HG02970 (cell line): ENCODE data around the gene HP1BP3.

ENCODE experiments used
- ATAC-seq: cut with Tn5 transposase; IDR thresholded peaks from one replicate; pipeline ENCODE4 v1.9.1; 2021; ENCODE audit warnings: mild to moderate bottlenecking, moderate library complexity, moderate number of reproducible peaks; ENCODE audit not compliant: unreplicated experiment, low FRiP score

The HP1BP3 gene

DNA sequence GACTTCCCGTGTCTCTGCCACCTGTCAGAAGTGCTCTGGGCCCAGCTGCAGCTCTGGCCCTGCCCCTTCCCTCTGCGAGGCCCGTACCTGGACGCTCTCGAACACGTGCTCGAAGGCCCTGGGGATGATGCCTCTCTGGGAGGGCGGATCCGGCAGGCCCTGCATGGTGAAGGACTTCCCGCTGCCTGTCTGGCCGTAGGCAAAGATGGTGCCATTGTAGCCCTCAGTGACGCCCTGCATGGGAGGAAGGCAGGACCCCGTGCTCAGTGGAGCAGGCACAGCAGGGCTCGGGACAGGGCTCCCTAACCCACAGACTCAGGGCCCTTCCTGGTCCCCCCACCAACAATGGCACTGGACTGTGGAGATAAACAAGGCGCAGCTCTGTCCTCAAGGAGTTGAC is 71.7 kb downstream of the HP1BP3 start:
- ATAC-seq = no peak

DNA sequence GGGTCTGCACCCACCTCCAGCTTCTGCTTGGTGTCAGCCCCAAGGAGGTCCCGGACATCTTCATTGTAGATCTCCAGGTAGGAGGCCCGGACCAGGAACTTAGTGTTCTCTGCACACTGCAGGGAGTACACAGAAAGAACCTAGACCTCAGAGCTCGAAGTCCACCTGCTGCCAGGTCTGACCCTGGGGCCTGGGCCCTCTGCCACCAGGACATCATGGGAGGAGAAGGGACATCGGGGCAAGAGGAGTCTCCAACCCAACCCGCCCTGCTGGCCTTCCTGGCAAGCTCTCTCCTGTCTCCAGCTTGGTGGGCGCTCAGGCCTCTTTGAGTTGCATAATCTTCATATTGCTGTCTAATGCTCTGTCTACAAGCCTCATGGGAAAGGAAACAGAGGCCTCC is 73.7 kb downstream of the HP1BP3 start:
- ATAC-seq = no peak

DNA sequence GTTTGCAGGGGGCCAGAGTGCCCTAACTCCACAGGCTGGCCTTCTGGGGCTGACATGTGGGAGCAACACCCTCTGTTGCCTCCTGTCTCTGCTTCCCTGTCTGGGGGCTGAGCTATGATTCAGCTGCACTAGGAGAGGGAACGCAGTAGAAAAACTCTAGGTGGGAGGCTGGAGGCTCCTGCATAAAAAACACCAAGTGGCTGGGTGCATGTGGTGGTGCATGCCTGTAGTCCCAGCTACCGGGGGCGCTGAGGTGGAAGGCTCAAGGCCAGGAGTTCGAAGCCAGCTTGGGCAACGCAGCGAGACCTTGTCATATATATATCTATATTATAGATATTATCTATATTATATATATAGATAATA is 74.9 kb downstream of the HP1BP3 start:
- ATAC-seq = no peak

DNA sequence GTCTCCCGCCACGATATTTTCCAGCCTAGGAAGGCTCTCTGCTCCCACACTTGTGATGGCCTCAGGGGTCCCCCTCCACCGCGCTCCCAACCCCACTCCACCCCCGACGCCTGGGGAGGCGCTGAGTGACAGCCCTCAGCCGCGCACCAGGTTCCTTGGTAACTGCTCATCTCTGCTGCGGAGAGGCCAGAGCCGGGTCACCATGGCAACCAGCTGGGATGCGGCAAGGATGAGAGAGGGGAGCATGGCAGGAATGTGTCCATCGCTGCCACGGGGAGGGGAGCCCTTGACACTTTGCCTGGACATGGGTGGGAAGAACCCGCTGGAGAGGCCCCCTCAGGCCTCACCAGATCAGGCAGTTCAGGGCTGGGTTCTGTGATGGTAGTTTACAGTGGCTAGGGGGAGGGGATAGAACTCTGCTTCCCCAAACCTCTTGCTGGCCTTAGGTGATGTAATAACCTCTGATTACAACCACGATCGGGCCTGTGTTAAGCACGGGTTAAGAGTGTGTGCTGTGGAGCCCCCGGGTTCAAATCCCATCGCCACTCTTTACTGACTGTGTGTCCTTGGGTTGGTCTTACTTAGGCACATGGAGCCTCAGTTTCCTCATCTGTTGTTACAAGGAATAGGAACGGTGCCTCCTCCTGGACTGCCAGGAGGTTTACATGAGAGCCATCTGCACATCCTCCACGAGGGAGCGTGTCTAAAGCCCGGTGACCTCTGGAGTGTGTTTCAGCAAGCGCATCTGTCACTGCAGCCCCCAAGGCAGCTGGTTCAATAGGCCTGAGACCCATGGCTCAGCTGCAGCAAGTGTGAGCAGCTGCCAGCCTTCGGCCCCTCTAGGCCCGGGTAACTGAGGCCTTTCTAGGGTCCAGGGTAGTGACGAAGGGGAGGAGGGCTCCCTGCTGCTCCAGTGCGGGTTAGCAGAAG is 75.6 kb downstream of the HP1BP3 start:
- ATAC-seq = no peak

DNA sequence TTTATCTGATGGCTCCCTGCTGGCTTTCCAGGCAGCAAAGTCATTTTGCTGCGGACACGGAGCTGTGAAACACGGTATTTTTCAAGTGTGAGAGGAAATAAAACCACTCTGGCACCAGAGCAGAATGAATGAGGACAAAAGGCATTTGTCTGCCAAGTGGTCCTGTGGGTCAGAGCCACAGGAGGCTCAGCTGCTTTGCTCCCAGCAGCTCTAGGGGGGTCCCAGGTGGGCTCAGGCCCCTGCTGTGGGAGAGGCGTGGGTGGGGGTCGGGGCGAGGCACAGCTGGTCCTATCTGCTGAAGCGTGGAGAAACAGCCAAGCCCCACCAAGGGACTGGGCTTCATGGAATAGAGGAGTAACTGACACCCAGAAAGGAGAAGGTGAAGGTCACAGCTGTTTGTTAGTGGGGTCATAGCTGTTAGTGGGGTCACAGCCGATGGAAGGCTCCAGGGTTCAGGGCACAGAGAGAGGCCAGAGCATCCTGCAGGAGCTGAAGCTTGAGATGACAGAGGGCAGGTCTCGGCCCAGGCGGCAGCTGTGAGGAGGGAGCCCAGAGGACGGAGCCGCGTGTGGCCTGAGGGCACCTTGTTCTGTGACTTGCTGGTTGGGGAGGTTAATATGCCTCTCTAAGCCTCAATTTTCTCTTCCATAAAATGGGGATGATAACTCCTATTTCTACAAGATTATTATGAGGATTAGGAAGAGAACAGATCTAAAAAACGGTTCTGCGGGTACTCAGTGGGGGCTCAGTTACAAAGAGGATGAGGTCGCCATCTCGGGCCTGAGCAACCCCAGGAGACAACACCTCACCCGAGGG is 76.4 kb downstream of the HP1BP3 start:
- ATAC-seq = no peak

DNA sequence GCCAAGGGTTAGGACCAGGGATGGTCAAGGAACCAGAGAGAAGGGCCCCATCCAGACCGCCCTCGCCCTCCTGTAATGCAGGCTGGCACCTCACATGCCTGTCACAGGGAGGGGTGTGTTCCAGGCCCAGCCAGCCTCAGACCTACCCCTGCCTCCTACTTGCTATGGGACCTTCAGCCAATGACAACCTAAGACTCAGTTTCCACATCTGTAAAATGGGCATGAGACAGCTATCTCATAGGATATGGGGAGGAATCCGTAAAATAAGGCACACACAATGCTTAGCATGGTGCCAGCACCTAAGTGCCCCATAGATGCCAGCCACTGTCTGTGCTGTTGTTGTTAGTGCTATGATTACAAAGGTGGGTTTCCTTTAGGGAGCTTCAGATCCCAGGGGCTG is 77.2 kb downstream of the HP1BP3 start:
- no peak for ATAC-seq

DNA sequence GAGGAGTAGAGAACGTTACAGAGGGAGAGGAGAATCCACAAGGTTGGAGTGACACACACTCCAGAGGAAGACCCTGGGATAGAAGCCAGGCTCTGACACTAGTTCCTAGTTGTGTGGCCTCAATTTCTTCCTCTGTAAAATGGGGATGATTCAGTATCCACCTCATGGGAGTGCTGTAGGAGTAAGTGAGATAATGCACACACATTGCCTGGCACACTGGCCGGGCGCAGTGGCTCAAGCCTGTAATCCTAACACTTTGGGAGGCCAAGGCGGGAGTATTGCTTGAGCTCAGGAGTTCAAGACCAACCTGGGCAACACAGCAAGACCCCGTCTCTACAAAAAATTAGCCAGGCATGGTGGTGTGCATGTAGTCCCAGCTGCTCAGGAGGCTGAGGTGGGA is 78.2 kb downstream of the HP1BP3 start:
- no peak for ATAC-seq

DNA sequence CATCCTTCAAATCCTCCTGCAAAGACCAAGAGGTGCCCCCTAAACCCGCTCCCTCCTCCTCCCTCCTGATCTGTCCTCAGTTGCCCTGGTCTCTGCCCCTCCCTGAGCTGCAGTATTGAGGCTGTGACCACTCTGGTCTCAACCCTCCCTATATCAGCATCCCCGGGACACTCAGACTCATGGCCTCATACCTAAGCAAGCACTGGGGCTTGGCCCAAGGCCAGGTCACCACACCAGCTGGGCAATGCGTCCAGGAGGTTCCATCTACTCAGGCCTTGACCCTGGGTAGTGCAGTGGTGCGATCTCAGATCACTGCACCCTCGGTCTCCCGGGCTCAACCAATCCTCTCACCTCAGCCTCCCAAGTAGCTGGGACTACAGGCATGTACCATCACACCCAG is 79.0 kb downstream of the HP1BP3 start:
- ATAC-seq = no peak

DNA sequence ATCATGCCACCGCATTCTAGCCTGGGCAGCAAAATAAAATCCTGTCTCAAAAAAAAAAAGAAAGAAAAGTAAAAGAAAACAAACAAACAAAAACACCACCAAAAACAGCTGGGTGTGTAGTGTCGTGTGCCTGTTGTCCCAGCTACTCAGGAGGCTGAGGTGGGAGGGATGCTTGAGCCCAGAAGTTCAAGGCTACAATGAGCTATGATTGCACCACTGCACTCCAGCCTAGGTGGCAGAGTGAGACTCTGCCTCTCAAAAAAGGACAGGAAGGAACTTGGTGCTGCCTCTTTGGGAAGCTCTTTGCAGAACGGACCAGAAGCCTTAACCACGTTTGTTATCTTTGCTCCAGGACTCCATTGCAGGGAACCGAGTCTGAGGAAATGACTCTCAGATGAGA is 80.3 kb downstream of the HP1BP3 start:
- ATAC-seq = no peak

DNA sequence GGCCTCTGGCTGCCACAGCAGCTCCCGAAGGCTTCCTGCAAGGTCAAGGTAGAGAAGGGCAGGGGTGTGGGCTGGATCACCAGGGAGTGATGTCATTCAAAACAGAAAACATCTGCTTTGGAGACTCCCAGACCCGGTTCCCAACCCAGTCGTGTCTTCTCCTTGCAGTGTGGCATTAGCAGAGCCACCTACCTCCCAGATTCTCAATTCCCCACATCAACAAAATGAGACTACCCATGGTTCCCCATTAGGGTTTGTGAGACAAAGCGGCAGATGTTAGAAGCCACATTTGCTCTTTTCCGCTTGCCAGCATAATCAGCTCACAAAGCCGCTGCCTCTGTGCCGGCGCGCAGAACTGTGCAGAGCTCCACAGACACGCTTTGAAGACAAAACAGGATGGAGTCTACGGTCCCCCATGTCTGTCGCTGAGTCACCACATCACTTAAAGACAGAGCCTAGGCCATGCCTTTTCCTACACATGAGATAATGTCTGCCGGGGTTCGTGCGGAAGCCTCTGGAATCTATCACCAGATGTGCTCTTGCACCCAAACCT is 81.8 kb downstream of the HP1BP3 start:
- no peak for ATAC-seq

DNA sequence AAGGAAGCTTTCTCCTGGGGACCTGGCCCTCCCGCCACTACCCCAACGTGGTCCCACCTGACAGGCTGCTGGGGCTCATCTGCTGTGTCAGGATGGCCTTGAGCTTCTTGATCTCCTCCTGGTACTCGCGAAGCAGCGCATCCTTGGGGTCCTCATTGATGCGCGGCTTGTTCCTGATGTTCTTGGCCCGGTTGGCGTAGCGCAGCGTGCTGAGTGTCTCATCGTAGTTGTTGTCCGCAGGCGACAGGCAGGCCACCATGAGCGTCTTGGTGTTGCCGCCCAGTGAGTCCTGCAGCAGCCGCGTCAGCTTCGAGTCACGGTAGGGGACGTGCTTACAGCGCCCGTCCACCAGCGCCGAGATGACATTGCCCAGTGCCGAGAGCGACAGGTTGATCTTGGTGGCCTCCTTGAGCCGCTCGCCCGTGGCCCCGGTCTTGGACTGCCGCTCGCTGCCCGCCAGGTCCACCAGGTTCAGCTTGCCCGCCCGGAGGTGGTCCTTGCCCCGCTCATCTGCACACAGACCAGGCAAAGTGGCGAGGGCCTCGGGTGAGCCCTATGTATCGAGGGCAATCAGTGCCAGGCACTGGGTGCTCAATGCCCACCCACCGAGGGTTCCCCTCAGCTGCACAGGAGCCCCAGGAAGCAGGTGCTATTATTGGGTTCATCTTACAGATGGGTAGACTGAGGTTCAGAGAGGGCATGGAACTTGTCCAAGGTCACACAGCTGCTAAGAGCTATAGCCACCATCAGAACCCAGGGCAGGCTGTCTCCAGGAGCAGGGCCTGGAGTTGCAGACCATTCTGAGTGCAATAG is 82.5 kb downstream of the HP1BP3 start:
- ATAC-seq = no peak

DNA sequence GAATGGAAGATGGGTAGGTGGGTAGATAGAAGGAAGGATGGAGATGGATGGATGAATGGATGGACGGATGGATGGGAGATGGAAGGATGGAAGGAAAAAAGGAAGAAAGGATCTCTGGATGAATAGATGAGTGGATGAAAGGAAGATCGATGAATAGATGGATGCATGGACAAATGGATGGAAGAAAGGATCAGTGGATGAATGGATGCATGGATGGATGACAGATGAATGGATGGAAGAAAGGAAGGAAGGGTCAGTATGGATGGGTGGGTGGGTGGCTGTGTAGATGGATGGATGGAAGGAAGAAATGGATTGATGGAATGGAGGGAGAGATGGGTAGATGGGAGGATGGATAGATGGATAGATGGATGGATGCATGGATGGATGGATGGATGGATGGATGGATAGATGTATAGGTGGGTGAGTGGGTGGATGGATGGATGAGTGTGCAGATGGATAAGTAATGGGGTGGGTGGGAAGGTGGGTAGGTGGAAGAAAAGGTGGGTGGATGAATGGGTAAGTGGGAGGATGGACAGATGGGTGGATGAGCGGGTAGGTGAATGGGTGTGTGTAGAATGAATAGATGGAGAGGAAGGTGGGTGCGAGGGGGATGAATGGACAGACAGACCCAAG is 83.9 kb downstream of the HP1BP3 start:
- no peak for ATAC-seq

DNA sequence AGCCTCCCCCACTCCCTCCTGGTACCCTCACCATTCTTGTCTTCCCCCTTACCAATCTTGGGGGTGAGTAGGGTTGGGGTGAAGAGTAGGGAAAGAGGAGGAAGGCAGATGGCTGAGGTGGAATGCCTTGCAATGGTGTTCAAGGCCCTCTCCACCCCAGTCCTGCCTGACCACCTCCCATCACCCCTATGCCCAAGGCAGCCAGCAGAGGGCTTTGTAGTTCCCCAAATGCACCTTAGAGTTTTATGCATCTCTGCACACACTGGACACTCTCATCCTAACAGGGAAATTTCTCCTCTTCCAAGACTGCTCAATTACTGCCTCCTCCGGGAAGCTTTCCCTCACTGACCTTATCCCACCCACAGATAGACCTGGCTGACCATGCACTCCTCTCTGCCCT is 84.7 kb downstream of the HP1BP3 start:
- no peak for ATAC-seq

DNA sequence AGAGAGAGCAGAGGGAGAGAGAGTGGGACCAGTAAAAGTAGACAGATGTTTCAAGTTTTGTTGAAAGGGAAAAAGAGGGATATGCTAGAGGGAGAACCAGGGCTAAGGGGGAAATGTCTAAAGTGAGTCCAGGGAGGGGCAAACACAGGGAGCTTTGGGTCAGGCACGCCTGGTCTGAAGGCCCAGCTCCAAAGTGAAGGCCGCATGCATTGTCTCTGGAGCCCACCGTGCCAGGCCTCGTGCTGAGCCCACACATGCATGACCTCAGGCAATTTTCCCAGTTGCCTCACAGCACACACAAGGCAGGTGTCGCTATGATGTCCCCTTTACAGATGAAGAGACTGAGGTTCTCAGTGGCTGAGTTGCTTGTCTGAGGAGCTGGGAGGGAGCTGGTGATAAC is 85.3 kb downstream of the HP1BP3 start:
- ATAC-seq = no peak

DNA sequence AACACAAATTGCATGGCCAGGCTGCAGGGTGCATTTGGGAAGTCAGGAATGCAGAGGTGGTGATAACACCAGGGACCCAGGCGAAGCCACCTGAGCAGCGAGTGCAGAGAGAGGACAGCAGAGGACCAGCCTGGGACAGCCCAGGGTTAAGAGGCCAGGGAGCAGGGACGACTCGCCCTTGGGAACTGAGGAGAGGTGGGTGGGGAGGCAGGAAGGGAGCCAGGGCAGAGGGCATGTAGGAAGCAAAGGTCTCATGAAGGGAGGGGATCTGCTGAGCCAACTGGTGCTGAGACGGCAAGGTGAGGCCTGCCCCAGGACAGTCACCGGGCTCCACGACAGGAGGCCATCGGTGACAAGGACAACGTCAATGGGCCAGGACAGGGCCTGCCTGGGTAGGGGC is 85.7 kb downstream of the HP1BP3 start:
- ATAC-seq = no peak

DNA sequence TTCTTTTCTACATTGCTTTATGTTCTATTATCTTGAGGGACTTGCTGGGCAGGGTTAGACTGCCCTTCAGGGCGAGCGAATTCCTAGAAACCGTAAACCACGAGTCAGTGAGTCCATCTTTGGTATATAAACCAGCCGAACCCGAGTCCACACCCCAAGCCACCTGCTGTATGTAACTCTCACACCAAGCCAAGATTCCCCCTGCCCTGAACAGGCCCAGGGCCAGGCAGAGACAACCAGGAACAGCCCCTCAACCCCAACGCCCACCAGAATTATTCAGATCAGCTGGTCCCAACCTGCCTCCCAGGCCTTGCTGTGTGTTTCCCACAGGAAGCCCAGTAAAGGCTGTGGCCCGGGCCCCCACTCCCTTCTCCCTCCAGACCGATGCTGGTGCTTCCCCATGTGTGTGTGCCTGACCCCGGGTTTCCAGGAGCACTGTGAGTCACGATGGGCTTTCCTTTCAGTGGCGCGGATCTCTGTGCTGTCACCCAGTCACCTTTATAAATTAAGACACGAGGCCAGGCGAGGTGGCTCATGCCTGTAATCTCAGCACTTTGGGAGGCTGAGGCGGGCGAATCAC is 86.4 kb downstream of the HP1BP3 start:
- ATAC-seq = no peak

DNA sequence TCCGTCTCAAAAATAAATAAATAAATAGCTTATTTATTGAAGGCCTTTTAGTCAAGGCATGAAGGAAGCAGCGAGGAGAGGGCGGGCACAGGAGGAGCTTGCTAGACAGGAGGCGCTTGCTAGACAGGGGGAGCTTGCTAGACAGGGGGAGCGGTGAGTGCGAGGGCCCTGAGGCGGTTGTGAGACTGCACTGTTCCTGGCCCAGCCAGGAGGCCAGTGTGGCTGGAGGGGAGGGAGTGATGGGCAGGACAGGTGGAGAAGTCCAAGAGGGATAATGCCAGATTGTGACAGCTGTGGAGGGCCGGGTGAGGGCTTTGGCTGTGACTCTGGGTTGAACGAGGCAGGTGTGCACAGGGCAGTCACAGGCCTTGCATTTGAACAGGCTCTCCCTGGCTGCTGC is 87.5 kb downstream of the HP1BP3 start:
- no peak for ATAC-seq

DNA sequence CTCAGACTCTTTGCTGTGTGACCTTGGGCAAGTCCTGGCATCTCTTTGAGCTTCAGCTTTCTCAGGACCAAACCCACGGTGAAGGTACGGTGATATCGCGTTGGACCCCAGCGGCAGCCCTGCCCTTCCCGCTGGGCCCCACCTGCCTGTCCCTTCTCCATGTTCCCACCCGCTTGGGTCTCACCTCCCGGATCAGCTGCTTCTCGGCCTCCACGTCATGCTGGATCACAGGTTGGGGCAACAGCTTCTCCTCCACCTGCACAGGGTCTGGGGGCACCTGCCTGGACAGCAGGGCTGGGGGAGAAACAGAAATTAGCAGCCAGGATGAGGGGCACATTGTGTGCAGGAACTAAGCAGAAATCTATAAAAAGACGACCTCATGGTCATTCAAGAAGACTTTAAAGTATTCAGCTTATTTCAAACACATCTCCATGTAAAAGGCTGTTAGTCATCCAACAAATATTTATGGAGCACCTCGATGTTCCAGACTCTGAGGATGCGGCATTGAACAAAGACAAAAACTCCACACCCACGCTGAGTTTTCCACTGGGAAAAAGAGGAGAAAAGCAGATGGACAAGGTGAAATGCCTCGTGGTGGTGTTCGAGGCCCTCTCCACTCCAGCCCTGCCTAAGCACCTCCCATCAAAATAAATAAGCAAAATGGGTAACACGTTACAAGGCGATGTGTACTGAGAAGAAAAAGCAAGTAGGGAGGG is 88.8 kb downstream of the HP1BP3 start:
- ATAC-seq = no peak

DNA sequence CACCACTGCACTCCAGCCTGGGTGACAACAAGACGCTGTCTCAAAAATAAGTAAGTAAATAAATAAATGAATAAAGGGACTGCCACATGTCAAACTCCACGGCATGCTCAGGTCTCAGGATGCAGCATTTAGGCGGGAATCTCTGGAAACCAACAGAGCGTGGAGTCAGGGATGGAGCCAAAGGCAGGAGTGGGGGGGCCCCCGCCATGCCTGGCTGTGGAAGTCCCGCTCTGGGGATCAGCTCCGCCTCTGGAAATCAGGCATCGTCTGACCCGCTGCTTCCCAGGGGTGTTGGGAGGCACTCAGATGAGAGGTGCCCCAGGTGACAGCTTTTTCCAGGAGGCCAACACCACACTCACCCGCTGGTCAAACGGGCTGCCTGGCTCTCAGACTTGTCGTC is 89.5 kb downstream of the HP1BP3 start:
- no peak for ATAC-seq
